IMR-90 (cell line): ENCODE results near the gene MIEN1. TPM values are rescaled to one million over a fixed set of nuclear protein-coding genes. Genes with fewer than 3 reads are reported as not detected.

Experiments used
- ATAC-seq: fragments of 200-7000 bp; cut with Tn5 transposase; 2 replicates; pipeline ENCODE4 v1.9.1; 2020; ENCODE audit warnings: low read depth, mild to moderate bottlenecking, moderate library complexity
- BruUV-seq: library from RNA; stranded (reverse); fragments of 400-500 nt; replicated peaks from 2 replicates; lab custom pipeline; 2021; lab: Mats Ljungman, UMichigan
- CTCF ChIA-PET: fragments of 300-600 bp; formaldehyde crosslinking; extraction: SDS; loops from one replicate; lab custom pipeline; 2021; ENCODE audit warnings: antibody characterized with exemption; lab: Yijun Ruan, JAX
- POLR2A ChIA-PET: fragments of 300-600 bp; sonication (Branson Sonifier 250); formaldehyde crosslinking; loops from one replicate; lab custom pipeline; 2022; ENCODE audit warnings: antibody characterized with exemption; ENCODE audit not compliant: unreplicated experiment; lab: Charles Lee
- DNase-seq: peaks from one replicate; pipeline ENCODE4 v3.0.0; 2013
- H2AFZ ChIP-seq: replicated peaks from 2 replicates; pipeline ENCODE3; 2013; ENCODE audit warnings: low read length, mild to moderate bottlenecking; ENCODE audit not compliant: poor library complexity
- H2AK5ac ChIP-seq: 2 replicates; pipeline ENCODE4 v1.6.1; 2013; ENCODE audit warnings: low read depth, low read length, inconsistent platforms
- H2AK9ac ChIP-seq: replicated peaks from 2 replicates; pipeline ENCODE3; 2013; ENCODE audit warnings: mild to moderate bottlenecking, low read depth, low read length, moderate library complexity; ENCODE audit not compliant: poor library complexity
- H2BK120ac ChIP-seq: 2 replicates; pipeline ENCODE4 v1.6.1; 2013; ENCODE audit warnings: low read depth, low read length, inconsistent platforms
- H2BK15ac ChIP-seq: 3 replicates; pipeline ENCODE4 v1.6.1; 2013; ENCODE audit warnings: low read depth, low read length, inconsistent platforms
- H2BK20ac ChIP-seq: 2 replicates; pipeline ENCODE4 v1.6.1; 2013; ENCODE audit warnings: low read depth, mild to moderate bottlenecking, inconsistent platforms, low read length, moderate library complexity
- H2BK5ac ChIP-seq: 2 replicates; pipeline ENCODE4 v1.6.1; 2013; ENCODE audit warnings: mild to moderate bottlenecking, low read depth, low read length, inconsistent platforms; ENCODE audit not compliant: poor library complexity, severe bottlenecking
- H3K14ac ChIP-seq: replicated peaks from 2 replicates; pipeline ENCODE4 v1.6.1; 2013; ENCODE audit warnings: low read depth, low read length, inconsistent platforms
- H3K18ac ChIP-seq: 2 replicates; pipeline ENCODE4 v1.6.1; 2013; ENCODE audit warnings: low read depth, low read length, control low read depth
- H3K23ac ChIP-seq: 2 replicates; pipeline ENCODE4 v1.6.1; 2013; ENCODE audit warnings: low read depth, low read length, inconsistent platforms
- H3K27ac ChIP-seq: 2 replicates; pipeline ENCODE4 v1.5.1; 2013; ENCODE audit warnings: mild to moderate bottlenecking, control low read depth, low read length; ENCODE audit not compliant: insufficient read depth
- H3K27me3 ChIP-seq: 2 replicates; pipeline ENCODE4 v1.6.1; 2013; ENCODE audit warnings: low read length; ENCODE audit not compliant: control insufficient read depth, insufficient read depth
- H3K36me3 ChIP-seq: 2 replicates; pipeline ENCODE4 v1.6.1; 2013; ENCODE audit warnings: low read length, mixed read lengths; ENCODE audit not compliant: control insufficient read depth, insufficient read depth
- H3K4ac ChIP-seq: 2 replicates; pipeline ENCODE4 v1.6.1; 2013; ENCODE audit warnings: low read depth, low read length, inconsistent platforms
- H3K4me1 ChIP-seq: 2 replicates; pipeline ENCODE4 v1.6.1; 2013; ENCODE audit warnings: low read length, mixed read lengths; ENCODE audit not compliant: control insufficient read depth, insufficient read depth
- H3K4me2 ChIP-seq: 2 replicates; pipeline ENCODE4 v1.6.1; 2013; ENCODE audit warnings: low read depth, mild to moderate bottlenecking, control low read depth, low read length, moderate library complexity
- H3K4me3 ChIP-seq: 2 replicates; pipeline ENCODE4 v1.5.1; 2013; ENCODE audit warnings: low read depth, mild to moderate bottlenecking, control low read depth, low read length, moderate library complexity; ENCODE audit not compliant: insufficient read depth
- H3K56ac ChIP-seq: 2 replicates; pipeline ENCODE4 v1.6.1; 2013; ENCODE audit warnings: low read length, inconsistent platforms; ENCODE audit not compliant: insufficient read depth; ENCODE audit errors: extremely low read depth
- H3K79me1 ChIP-seq, 2 experiments: 2 replicates each; pipeline ENCODE4 v1.6.1; 2013; ENCODE audit warnings: low read length in 2 of 2, inconsistent platforms in 1 of 2, low read depth in 1 of 2
- H3K9ac ChIP-seq: 2 replicates; pipeline ENCODE4 v1.6.1; 2013; ENCODE audit warnings: low read depth, low read length, control low read depth
- H3K9me1 ChIP-seq: 2 replicates; pipeline ENCODE4 v1.6.1; 2013; ENCODE audit warnings: low read length, inconsistent platforms; ENCODE audit not compliant: insufficient read depth
- H3K9me3 ChIP-seq: 2 replicates; pipeline ENCODE4 v1.6.1; 2013; ENCODE audit warnings: low read length; ENCODE audit not compliant: control insufficient read depth, insufficient read depth
- H4K20me1 ChIP-seq: 2 replicates; pipeline ENCODE4 v1.6.1; 2013; ENCODE audit warnings: low read length, inconsistent platforms; ENCODE audit not compliant: insufficient read depth
- H4K5ac ChIP-seq: 2 replicates; pipeline ENCODE4 v1.6.1; 2013; ENCODE audit warnings: mild to moderate bottlenecking, low read depth, low read length, control low read depth
- H4K8ac ChIP-seq, 2 experiments: 2 replicates each; pipeline ENCODE4 v1.6.1; 2013; ENCODE audit warnings: low read depth in 2 of 2, low read length in 2 of 2, control low read depth in 1 of 2, inconsistent platforms in 1 of 2
- H4K91ac ChIP-seq: 2 replicates; pipeline ENCODE4 v1.6.1; 2013; ENCODE audit warnings: low read depth, low read length, inconsistent platforms; ENCODE audit not compliant: insufficient read depth
- CEBPB ChIP-seq: IDR thresholded peaks from 2 replicates; pipeline ENCODE4 v1.6.1; 2012; ENCODE audit warnings: low read depth, low read length, improper control_type of control experiment
- CHD1 ChIP-seq: IDR thresholded peaks from 2 replicates; pipeline ENCODE4 v1.6.1; 2012; ENCODE audit warnings: low read depth, low read length, improper control_type of control experiment
- MAZ ChIP-seq: IDR thresholded peaks from 2 replicates; pipeline ENCODE4 v1.6.1; 2012; ENCODE audit warnings: low read depth, mild to moderate bottlenecking, low read length, improper control_type of control experiment, moderate library complexity, borderline replicate concordance
- POLR2A ChIP-seq: IDR thresholded peaks from 2 replicates; pipeline ENCODE4 v1.6.1; 2012; ENCODE audit warnings: mild to moderate bottlenecking, low read depth, low read length
- RAD21 ChIP-seq: IDR thresholded peaks from 2 replicates; pipeline ENCODE4 v1.6.1; 2012; ENCODE audit warnings: low read length, improper control_type of control experiment
- SMC3 ChIP-seq: fragments of 150-350 bp; IDR thresholded peaks from 2 replicates; pipeline ENCODE4 v1.6.1; 2016; ENCODE audit warnings: low read depth, mild to moderate bottlenecking, antibody characterized with exemption, low read length, moderate library complexity
- WGBS, 2 experiments: methylation state at CpG; one replicate each; pipeline versions ENCODE4 v1.1.5 to v1.1.7; 2013; ENCODE audit warnings: missing lambda C conversion rate in 2 of 2; ENCODE audit not compliant: insufficient read length in 1 of 2; ENCODE audit errors: extremely low coverage in 2 of 2; 5-methylcytosine and 5-hydroxymethylcytosine counted together
- dilution Hi-C: fragments of 300-500 bp; cut with HindIII; formaldehyde crosslinking; loops from one replicate; pipeline ENCODE4 v1.14.3; 2018; ENCODE audit warnings: low sequenced_read_pairs; ENCODE audit not compliant: unreplicated experiment
- in situ Hi-C: fragments of 300-500 bp; cut with MboI; formaldehyde crosslinking; loops from 3 replicates; pipeline ENCODE4 v1.14.3; 2019; ENCODE audit warnings: low sequenced_read_pairs, inconsistent platforms, mixed read lengths
- intact Hi-C: fragments of 100-400 bp; cut with micrococcal nuclease; formaldehyde crosslinking; loops from 2 replicates; pipeline ENCODE4 v1.10.0; 2022
- polyA plus RNA-seq, 3 experiments: library from polyadenylated mRNA; depleted of rRNA; stranded (reverse); fragments of >200 nt; gene quantifications; 2 replicates each; pipeline ENCODE4 v1.2.3, GENCODE V29; 2012; ENCODE audit warnings: low replicate concordance in 1 of 3
- total RNA-seq: library from RNA; depleted of rRNA; stranded (reverse); fragments of >200 nt; gene quantifications from 2 replicates; pipeline ENCODE4 v1.2.3, GENCODE V29; 2012
- TF ChIP-seq, protein P1 (sequence below): fragments of 150-350 bp; IDR thresholded peaks from 2 replicates; pipeline ENCODE4 v1.6.1; 2017; ENCODE audit warnings: mild to moderate bottlenecking, antibody characterized with exemption, low read length, low read depth
- TF ChIP-seq, protein P2 (sequence below): fragments of 150-350 bp; IDR thresholded peaks from 2 replicates; pipeline ENCODE4 v1.6.1; 2016; ENCODE audit warnings: low read depth, mild to moderate bottlenecking, low read length, moderate library complexity, borderline replicate concordance
- TF ChIP-seq, protein P3 (sequence below): conservative IDR thresholded peaks from 2 replicates; pipeline ENCODE4 v1.5.1; 2012; ENCODE audit warnings: mild to moderate bottlenecking, low read depth, low read length, improper control_type of control experiment

Gene MIEN1
- total and polyA plus RNA-seq, 2 of the 4 experiments (the other 2 are of a cell fraction): 20.3 to 75.6 TPM

DNA sequence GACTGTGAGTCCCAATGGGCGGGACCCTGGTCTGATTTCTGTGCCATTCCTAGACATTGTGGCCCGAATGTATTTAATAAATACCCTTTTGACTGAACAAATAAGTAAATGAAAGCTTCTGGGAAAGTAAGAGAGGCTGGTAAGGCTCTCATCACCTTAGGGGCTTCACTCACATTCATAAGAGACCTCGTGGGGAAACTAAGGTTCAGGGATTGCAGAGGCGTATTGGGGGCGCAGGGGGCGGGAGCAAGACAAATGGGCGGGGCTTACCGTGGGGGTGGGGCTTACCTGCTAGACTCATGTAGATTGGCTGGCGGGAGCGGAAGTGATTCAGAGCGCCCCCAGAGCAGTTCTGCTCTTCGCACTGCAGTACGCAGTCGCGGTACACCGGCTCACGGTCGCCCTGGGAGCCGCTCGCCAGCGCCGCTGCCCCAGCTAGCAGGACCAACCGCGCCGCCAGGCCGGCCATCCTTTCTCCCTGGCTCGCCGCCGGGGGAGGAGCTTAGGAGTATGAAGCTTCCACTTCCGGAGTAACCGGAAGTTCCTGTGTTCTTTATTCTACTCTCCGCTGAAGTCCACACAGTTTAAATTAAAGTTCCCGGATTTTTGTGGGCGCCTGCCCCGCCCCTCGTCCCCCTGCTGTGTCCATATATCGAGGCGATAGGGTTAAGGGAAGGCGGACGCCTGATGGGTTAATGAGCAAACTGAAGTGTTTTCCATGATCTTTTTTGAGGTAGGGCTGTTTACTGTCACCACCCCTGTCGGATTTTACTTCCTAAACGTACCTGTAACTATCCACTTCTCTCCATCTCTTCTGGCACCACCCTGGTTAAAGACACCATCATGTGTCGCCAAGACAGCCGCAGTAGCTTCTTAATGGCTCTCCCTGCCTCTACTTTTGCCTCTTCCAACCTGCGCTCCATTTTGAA lies 42.5 kb downstream of the MIEN1 start, which contains the start of gene PGAP3:
Gene PGAP3 (minus strand): TSS at position 512 of the 929 bp plus-strand sequence. CDS start 43 bp downstream, at position 469.
- dilution Hi-C loops: no loop called here
- Histone ChIP-seq H3K9me3 (no peaks in the 10 kb centered on the region), H3K27ac (peak within 1 kb of the TSS; percentile 96), H3K4me1 (peaks cover 9% of the 10 kb centered on the region), H2AK9ac (peak within 1 kb of the TSS; percentile 83), H3K56ac (peak within 1 kb of the TSS; percentile 61), H3K9me1 (peaks cover 8% of the 10 kb centered on the region), H3K9ac (peak within 1 kb of the TSS; percentile 87), H3K23ac (peak within 1 kb of the TSS; percentile 66), H3K14ac (peak within 1 kb of the TSS; percentile 78), H2AK5ac (peak within 1 kb of the TSS; percentile 50), H3K79me1 (peaks cover 8 to 16% of the 10 kb centered on the region in 2 experiments), H3K36me3 (peaks cover 7% of the 10 kb centered on the region), H4K8ac (peak within 1 kb of the TSS; percentile 98 to 99), H3K4ac (peak within 1 kb of the TSS; percentile 93), H4K20me1 (no peaks in the 10 kb centered on the region), H3K18ac (peak within 1 kb of the TSS; percentile 60), H4K5ac (peak within 1 kb of the TSS; percentile 98), H3K4me3 (peak within 1 kb of the TSS; percentile 81), H2AFZ (peak within 1 kb of the TSS; percentile 91), H2BK5ac (peak within 1 kb of the TSS; percentile 91), H3K4me2 (peak within 1 kb of the TSS; percentile 95), H2BK20ac (peak within 1 kb of the TSS; percentile 59), H2BK15ac (peak within 1 kb of the TSS; percentile 43; the same call in 1 of the 3 replicates), H4K91ac (peak within 1 kb of the TSS; percentile 88), H2BK120ac (peak within 1 kb of the TSS; percentile 87), H3K27me3 (no peaks in the 10 kb centered on the region)
- ChIA-PET POLR2A (interaction anchor here (0.6 to 1.0 kb wide), 4 partner anchors 9 to 296 kb away, joined by 3 to 7 read pairs (median 4); partner anchors contain the start of gene ERBB2), CTCF (interaction anchor here (1.0 to 2.3 kb wide), 6 partner anchors 12 to 66 kb away, joined by 3 to 7 read pairs (median 4); partner anchors contain the start of gene ERBB2)
- DNase-seq (peak; percentile 89), ATAC-seq (peak; percentile 98)
- TF ChIP-seq RAD21 (no peak), SMC3 (no peak), POLR2A (peak; percentile 63; the same call in 1 of the 2 replicates), MAZ (no peak), CHD1 (0 out of 2 replicates have a peak, but pooled peaks have one; percentile 81), CEBPB (no peak)
- TF ChIP-seq, protein P1, sequence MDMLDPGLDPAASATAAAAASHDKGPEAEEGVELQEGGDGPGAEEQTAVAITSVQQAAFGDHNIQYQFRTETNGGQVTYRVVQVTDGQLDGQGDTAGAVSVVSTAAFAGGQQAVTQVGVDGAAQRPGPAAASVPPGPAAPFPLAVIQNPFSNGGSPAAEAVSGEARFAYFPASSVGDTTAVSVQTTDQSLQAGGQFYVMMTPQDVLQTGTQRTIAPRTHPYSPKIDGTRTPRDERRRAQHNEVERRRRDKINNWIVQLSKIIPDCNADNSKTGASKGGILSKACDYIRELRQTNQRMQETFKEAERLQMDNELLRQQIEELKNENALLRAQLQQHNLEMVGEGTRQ: no peak
- TF ChIP-seq, protein P2, sequence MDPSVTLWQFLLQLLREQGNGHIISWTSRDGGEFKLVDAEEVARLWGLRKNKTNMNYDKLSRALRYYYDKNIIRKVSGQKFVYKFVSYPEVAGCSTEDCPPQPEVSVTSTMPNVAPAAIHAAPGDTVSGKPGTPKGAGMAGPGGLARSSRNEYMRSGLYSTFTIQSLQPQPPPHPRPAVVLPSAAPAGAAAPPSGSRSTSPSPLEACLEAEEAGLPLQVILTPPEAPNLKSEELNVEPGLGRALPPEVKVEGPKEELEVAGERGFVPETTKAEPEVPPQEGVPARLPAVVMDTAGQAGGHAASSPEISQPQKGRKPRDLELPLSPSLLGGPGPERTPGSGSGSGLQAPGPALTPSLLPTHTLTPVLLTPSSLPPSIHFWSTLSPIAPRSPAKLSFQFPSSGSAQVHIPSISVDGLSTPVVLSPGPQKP: no peak
- TF ChIP-seq, protein P3, sequence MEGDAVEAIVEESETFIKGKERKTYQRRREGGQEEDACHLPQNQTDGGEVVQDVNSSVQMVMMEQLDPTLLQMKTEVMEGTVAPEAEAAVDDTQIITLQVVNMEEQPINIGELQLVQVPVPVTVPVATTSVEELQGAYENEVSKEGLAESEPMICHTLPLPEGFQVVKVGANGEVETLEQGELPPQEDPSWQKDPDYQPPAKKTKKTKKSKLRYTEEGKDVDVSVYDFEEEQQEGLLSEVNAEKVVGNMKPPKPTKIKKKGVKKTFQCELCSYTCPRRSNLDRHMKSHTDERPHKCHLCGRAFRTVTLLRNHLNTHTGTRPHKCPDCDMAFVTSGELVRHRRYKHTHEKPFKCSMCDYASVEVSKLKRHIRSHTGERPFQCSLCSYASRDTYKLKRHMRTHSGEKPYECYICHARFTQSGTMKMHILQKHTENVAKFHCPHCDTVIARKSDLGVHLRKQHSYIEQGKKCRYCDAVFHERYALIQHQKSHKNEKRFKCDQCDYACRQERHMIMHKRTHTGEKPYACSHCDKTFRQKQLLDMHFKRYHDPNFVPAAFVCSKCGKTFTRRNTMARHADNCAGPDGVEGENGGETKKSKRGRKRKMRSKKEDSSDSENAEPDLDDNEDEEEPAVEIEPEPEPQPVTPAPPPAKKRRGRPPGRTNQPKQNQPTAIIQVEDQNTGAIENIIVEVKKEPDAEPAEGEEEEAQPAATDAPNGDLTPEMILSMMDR: 0 out of 2 replicates have a peak, but pooled peaks have one; percentile 13
- in situ Hi-C loops: no loop called here
- intact Hi-C loops: no loop called here
- 0 to 100% methylated on average over 1 to 10 of the region's 45 CpGs for WGBS, 2 experiments
- TSS peak; percentile 93 for BruUV-seq
